ENCODE results near the gene GNAZ. TPM values are rescaled to one million over a fixed set of nuclear protein-coding genes. Genes with fewer than 3 reads are reported as not detected.

The GNAZ gene
- total and polyA plus RNA-seq, 2 donors (not counting 1 experiment from before 2014, with no cell fraction given): 2.8 to 9.1 TPM

GRCh38 chr22:23150762-23151161 lies 80.4 kb downstream of the GNAZ start:
- WGBS (ENCODE audit: insufficient coverage): 96% methylated on average over 4 of the region's 6 CpGs
- no peaks in the 10 kb centered on the region for H3K9me3 Mint-ChIP-seq (ENCODE audit: insufficient read depth)
- POLR2A ChIA-PET: no interaction called here
- no peaks in the 10 kb centered on the region for H3K27me3 ChIP-seq (replicated peaks in 1 of 4; ENCODE audit: control extremely low read depth in 1 of 4, control insufficient read depth in 3 of 4, insufficient read depth in 4 of 4, low read length in 3 of 4)
- DNase-seq (no peak), ATAC-seq (ENCODE audit: low read depth) (no peak)
- TF ChIP-seq EZH2 (IDR thresholded peaks at IDR 0.05; ENCODE audit: borderline replicate concordance, insufficient read depth, low read depth, low read length, poor library complexity, severe bottlenecking) (no peak), CTCF (IDR thresholded peaks at IDR 0.05) (no peak)
- peaks cover 18 to 27% of the 10 kb centered on the region in 2 donors for H3K4me1 ChIP-seq (ENCODE audit: control insufficient read depth in 2 of 2, insufficient read depth in 2 of 2, low read length in 2 of 2)
- no peaks in the 10 kb centered on the region for H3K27me3 Mint-ChIP-seq
- H3K4me3 ChIP-seq (ENCODE audit: control extremely low read depth in 1 of 5, extremely low read depth in 1 of 5, insufficient read depth in 1 of 5, low read depth in 2 of 5, low read length in 4 of 5): no peak overlapping the region
- no peaks in the 10 kb centered on the region for H3K36me3 ChIP-seq (replicated peaks in 1 of 2; ENCODE audit: control extremely low read depth in 1 of 2, control insufficient read depth in 1 of 2, extremely low read depth in 1 of 2, insufficient read depth in 2 of 2, low read length in 1 of 2)
- no peak overlapping the region for H3K4me2 ChIP-seq (replicated peaks; ENCODE audit: low read depth, low read length, poor library complexity, severe bottlenecking)
- H3K79me2 ChIP-seq (ENCODE audit: control insufficient read depth, insufficient read depth, low read length): no peaks in the 10 kb centered on the region
- no peak overlapping the region for H3K27ac ChIP-seq (ENCODE audit: low read length in 2 of 2)
- no peak overlapping the region for H2AFZ ChIP-seq (ENCODE audit: insufficient read depth, low read depth, low read length, poor library complexity, severe bottlenecking)
- no peaks in the 10 kb centered on the region for H3K9me3 ChIP-seq (ENCODE audit: control extremely low read depth in 1 of 3, control insufficient read depth in 2 of 3, insufficient read depth in 1 of 3, low read length in 2 of 3)
- CTCF ChIA-PET: interaction anchor here (0.7 to 1.0 kb wide), 2 partner anchors 13 to 190 kb away, joined by 3 read pairs; no protein-coding TSS in a partner anchor
- no peak overlapping the region for H3K9ac ChIP-seq (ENCODE audit: low read length)
- no peak overlapping the region for H3K4me3 Mint-ChIP-seq
- no peaks in the 10 kb centered on the region for H4K20me1 ChIP-seq (ENCODE audit: control insufficient read depth, insufficient read depth, low read length, poor library complexity, severe bottlenecking)
- no peak overlapping the region for H3K27ac Mint-ChIP-seq
- intact Hi-C loops (cut with micrococcal nuclease): no loop called here
- H3K4me1 Mint-ChIP-seq: peaks cover 29% of the 10 kb centered on the region

GRCh38 chr22:23151827-23152226 lies 81.5 kb downstream of the GNAZ start:
- no peaks in the 10 kb centered on the region for H4K20me1 ChIP-seq (ENCODE audit: control insufficient read depth, insufficient read depth, low read length, poor library complexity, severe bottlenecking)
- no peak for DNase-seq
- no peaks in the 10 kb centered on the region for H3K27me3 ChIP-seq (replicated peaks in 1 of 4; ENCODE audit: control extremely low read depth in 1 of 4, control insufficient read depth in 3 of 4, insufficient read depth in 4 of 4, low read length in 3 of 4)
- H3K9ac ChIP-seq (ENCODE audit: low read length): no peak overlapping the region
- Mint-ChIP-seq H3K9me3 (ENCODE audit: insufficient read depth) (no peaks in the 10 kb centered on the region), H3K27me3 (no peaks in the 10 kb centered on the region), H3K27ac (peak overlapping the region; percentile 10), H3K4me1 (peaks cover 29% of the 10 kb centered on the region), H3K4me3 (no peak overlapping the region)
- no peaks in the 10 kb centered on the region for H3K36me3 ChIP-seq (replicated peaks in 1 of 2; ENCODE audit: control extremely low read depth in 1 of 2, control insufficient read depth in 1 of 2, extremely low read depth in 1 of 2, insufficient read depth in 2 of 2, low read length in 1 of 2)
- peak overlapping the region; percentile 66 for H3K4me2 ChIP-seq (replicated peaks; ENCODE audit: low read depth, low read length, poor library complexity, severe bottlenecking)
- WGBS (ENCODE audit: insufficient coverage): 95% methylated on average over 14 of the region's 16 CpGs
- ATAC-seq (ENCODE audit: low read depth): no peak
- no peaks in the 10 kb centered on the region for H3K9me3 ChIP-seq (ENCODE audit: control extremely low read depth in 1 of 3, control insufficient read depth in 2 of 3, insufficient read depth in 1 of 3, low read length in 2 of 3)
- H3K4me3 ChIP-seq (ENCODE audit: control extremely low read depth in 1 of 5, extremely low read depth in 1 of 5, insufficient read depth in 1 of 5, low read depth in 2 of 5, low read length in 4 of 5): no peak overlapping the region
- H3K4me1 ChIP-seq (ENCODE audit: control insufficient read depth in 2 of 2, insufficient read depth in 2 of 2, low read length in 2 of 2): peaks cover 16 to 23% of the 10 kb centered on the region in 2 donors
- no peak overlapping the region for H3K27ac ChIP-seq (ENCODE audit: low read length in 2 of 2)
- ChIA-PET CTCF (interaction anchor here (0.5 to 1.9 kb wide), 2 partner anchors 27 to 130 kb away, joined by 3 to 9 read pairs; no protein-coding TSS in a partner anchor), POLR2A (no interaction called here)
- intact Hi-C loops (cut with micrococcal nuclease): no loop called here
- TF ChIP-seq CTCF (IDR thresholded peaks at IDR 0.05): no peak
- no peak for TF ChIP-seq EZH2 (IDR thresholded peaks at IDR 0.05; ENCODE audit: borderline replicate concordance, insufficient read depth, low read depth, low read length, poor library complexity, severe bottlenecking)
- no peaks in the 10 kb centered on the region for H3K79me2 ChIP-seq (ENCODE audit: control insufficient read depth, insufficient read depth, low read length)
- H2AFZ ChIP-seq (ENCODE audit: insufficient read depth, low read depth, low read length, poor library complexity, severe bottlenecking): no peak overlapping the region

Measured in B cell (primary cell).